Measurements from ENCODE around the gene SLC27A3. TPM values are rescaled to one million over a fixed set of nuclear protein-coding genes. Genes with fewer than 3 reads are reported as not detected.

Gene SLC27A3
- total and polyA plus RNA-seq, 10 of the 15 experiments (the other 5 are each of a cell fraction or from before 2014, with no cell fraction given), result 2.6 to 18.1 (median 8.3) TPM

DNA sequence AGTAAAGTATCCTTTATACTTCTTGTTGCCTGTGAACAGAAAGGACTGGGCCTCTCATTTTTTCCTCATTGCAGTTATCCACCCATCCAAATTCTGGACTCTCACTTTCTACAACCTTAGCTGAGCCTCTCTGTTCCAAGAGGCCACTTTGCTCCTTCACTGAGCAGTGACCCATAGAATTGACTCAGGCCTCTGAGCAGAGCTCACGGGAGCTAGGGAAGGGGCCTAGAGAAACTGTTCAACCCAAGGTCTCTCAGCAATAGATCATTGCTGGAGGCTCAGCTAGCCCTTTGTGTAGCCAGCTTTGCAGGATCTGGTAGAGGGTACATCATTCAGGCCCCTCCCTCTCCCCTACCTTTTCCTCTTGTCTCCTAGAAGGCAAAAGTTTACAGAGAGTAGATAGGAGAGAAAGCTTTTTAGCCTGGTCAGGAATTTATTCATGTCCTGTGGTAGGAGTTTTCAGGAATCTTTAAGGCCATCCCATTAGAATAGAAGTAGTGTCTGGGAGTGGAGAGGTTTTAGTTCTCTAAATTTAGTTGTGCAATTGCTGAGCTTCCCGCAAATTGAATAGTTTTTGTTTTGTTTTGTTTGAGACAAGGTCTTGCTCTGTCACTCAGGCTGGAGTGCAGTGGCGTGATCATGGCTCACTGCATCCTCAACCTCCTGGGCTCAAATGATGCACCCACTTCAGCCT lies 40.7 kb upstream of the SLC27A3 start (continued):
- no peak for TF ChIP-seq ZNF217 (IDR thresholded peaks at IDR 0.05)
- 0 out of 2 replicates have a peak, but pooled peaks have one; percentile 48 for TF ChIP-seq PAX5 (IDR thresholded peaks at IDR 0.05; ENCODE audit: borderline replicate concordance, low read depth, low read length)
- TF ChIP-seq YY1 (IDR thresholded peaks at IDR 0.05; ENCODE audit: low read depth, low read length), result 0 out of 2 replicates have a peak, but pooled peaks have one; percentile 9
- no peak for TF ChIP-seq CEBPB (IDR thresholded peaks at IDR 0.05; ENCODE audit: borderline replicate concordance in 1 of 2, low read depth in 2 of 2, low read length in 2 of 2)
- 0 out of 2 replicates have a peak, but pooled peaks have one; percentile 30 for TF ChIP-seq HDGF (IDR thresholded peaks at IDR 0.05)
- 0 out of 2 replicates have a peak, but pooled peaks have one; percentile 22 for TF ChIP-seq JUNB (IDR thresholded peaks at IDR 0.05)

DNA sequence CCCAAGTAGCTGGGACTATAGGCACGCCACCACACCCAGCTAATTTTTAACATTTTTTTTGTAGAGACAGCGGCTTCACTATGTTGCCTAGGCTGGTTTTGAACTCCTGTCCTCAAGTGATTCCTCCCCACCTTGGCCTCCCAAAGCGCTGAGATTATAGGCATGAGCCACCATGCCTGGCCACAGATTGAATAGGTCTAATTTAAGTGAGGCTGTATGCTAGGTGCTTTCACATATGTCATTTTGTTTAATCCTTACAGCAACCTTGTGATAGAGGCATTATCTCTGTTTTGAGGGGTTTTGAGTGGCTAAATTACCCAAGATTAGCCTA lies 40.2 kb upstream of the SLC27A3 start:
- peaks cover 0 to 10% of the 10 kb centered on the region in 2 experiments; a peak in 1 of 4 replicates for H3K36me3 ChIP-seq (ENCODE audit: control insufficient read depth in 2 of 2, insufficient read depth in 2 of 2, low read length in 1 of 2)
- intact Hi-C loops (cut with micrococcal nuclease; ENCODE audit: unreplicated experiment) (no loop called here), in situ Hi-C loops (cut with MboI) (no loop called here)
- POLR2A ChIA-PET, result interaction anchor here (1.0 to 8.7 kb wide), 3 partner anchors 8 to 101 kb away, joined by 3 to 184 read pairs (median 4); no protein-coding TSS in a partner anchor
- RAD21 ChIA-PET (ENCODE audit: unreplicated experiment), result interaction anchor here (0.8 to 8.5 kb wide), 6 partner anchors 8 to 199 kb away, joined by 3 to 139 read pairs (median 3); partner anchors contain the start of genes S100A2 and S100A6
- WGBS (ENCODE audit: insufficient coverage, insufficient replicate concordance, low lambda C conversion rate, missing lambda C conversion rate), result 60% methylated on average over 3 of the region's 3 CpGs
- SMC1A ChIA-PET (ENCODE audit: uncharacterized antibody, unreplicated experiment), result interaction anchor here (0.9 to 10.3 kb wide), 12 partner anchors 8 to 252 kb away, joined by 3 to 144 read pairs (median 4); partner anchors contain the start of gene CHTOP
- no peaks in the 10 kb centered on the region; the same call in 2 of the 3 replicates for H3K9me3 ChIP-seq (replicated peaks; ENCODE audit: control insufficient read depth, insufficient read depth, low read length)
- no peaks in the 10 kb centered on the region for H4K20me1 ChIP-seq (ENCODE audit: control insufficient read depth, insufficient read depth)
- peaks cover 33% of the 10 kb centered on the region for H3K4me1 ChIP-seq (ENCODE audit: control insufficient read depth, insufficient read depth, low read length)
- ATAC-seq, result no peak
- H3K4me2 ChIP-seq (ENCODE audit: control insufficient read depth, insufficient read depth), result peak overlapping the region; percentile 65
- no peak for DNase-seq (ENCODE audit: low read depth, low spot score)
- peak overlapping the region; percentile 21; the same call in 1 of the 2 replicates for H3K9ac ChIP-seq (ENCODE audit: control insufficient read depth, insufficient read depth, low read length)
- BruUV-seq (replicated peaks), result TSS peak; percentile 22
- H3K4me3 ChIP-seq, result no peak overlapping the region
- CTCF ChIA-PET, result interaction anchor here (0.7 to 7.0 kb wide), 9 partner anchors 8 to 163 kb away, joined by 3 to 63 read pairs (median 3); partner anchors contain the start of gene NPR1
- no peaks in the 10 kb centered on the region for H3K27me3 ChIP-seq (replicated peaks in 1 of 2; ENCODE audit: control insufficient read depth in 2 of 2, insufficient read depth in 2 of 2, low read length in 1 of 2)
- no peak overlapping the region for H2AFZ ChIP-seq (ENCODE audit: control insufficient read depth, low read depth, low read length)
- peaks cover 23% of the 10 kb centered on the region for H3K79me2 ChIP-seq (ENCODE audit: control insufficient read depth, insufficient read depth, low read length)
- no peak for FAIRE-seq
- H3K27ac ChIP-seq (ENCODE audit: control insufficient read depth, insufficient read depth), result peak overlapping the region; percentile 82
- TF ChIP-seq HDAC6 (IDR thresholded peaks at IDR 0.05; ENCODE audit: unreplicated experiment) (no peak), YBX1 (IDR thresholded peaks at IDR 0.05) (no peak), POU2F2 (IDR thresholded peaks at IDR 0.05; ENCODE audit: borderline replicate concordance, low read depth, low read length) (no peak), NFIC (IDR thresholded peaks at IDR 0.05; ENCODE audit: low read depth, low read length) (0 out of 2 replicates have a peak, but pooled peaks have one; percentile 13), DPF2 (IDR thresholded peaks at IDR 0.05) (0 out of 2 replicates have a peak, but pooled peaks have one; percentile 6), YY1 (IDR thresholded peaks at IDR 0.05; ENCODE audit: low read depth, low read length) (no peak), LARP7 (IDR thresholded peaks at IDR 0.05) (no peak; the same call in 1 of the 2 replicates), FOXK2 (IDR thresholded peaks at IDR 0.05) (no peak), ZNF274 (IDR thresholded peaks at IDR 0.05; ENCODE audit: insufficient read depth, insufficient read length) (no peak), EP300 (IDR thresholded peaks at IDR 0.05; ENCODE audit: borderline replicate concordance in 1 of 2, control insufficient read depth in 1 of 2, low read depth in 2 of 2, low read length in 2 of 2) (no peak), EED (IDR thresholded peaks at IDR 0.05; ENCODE audit: low read depth) (no peak), SMAD1 (IDR thresholded peaks at IDR 0.05; ENCODE audit: low read depth, partially characterized antibody) (no peak), SMARCA5 (IDR thresholded peaks at IDR 0.05) (peak; percentile 64)
- TF ChIP-seq, protein P1, sequence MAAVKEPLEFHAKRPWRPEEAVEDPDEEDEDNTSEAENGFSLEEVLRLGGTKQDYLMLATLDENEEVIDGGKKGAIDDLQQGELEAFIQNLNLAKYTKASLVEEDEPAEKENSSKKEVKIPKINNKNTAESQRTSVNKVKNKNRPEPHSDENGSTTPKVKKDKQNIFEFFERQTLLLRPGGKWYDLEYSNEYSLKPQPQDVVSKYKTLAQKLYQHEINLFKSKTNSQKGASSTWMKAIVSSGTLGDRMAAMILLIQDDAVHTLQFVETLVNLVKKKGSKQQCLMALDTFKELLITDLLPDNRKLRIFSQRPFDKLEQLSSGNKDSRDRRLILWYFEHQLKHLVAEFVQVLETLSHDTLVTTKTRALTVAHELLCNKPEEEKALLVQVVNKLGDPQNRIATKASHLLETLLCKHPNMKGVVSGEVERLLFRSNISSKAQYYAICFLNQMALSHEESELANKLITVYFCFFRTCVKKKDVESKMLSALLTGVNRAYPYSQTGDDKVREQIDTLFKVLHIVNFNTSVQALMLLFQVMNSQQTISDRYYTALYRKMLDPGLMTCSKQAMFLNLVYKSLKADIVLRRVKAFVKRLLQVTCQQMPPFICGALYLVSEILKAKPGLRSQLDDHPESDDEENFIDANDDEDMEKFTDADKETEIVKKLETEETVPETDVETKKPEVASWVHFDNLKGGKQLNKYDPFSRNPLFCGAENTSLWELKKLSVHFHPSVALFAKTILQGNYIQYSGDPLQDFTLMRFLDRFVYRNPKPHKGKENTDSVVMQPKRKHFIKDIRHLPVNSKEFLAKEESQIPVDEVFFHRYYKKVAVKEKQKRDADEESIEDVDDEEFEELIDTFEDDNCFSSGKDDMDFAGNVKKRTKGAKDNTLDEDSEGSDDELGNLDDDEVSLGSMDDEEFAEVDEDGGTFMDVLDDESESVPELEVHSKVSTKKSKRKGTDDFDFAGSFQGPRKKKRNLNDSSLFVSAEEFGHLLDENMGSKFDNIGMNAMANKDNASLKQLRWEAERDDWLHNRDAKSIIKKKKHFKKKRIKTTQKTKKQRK (IDR thresholded peaks at IDR 0.05; ENCODE audit: low read depth, low read length), result no peak

Measured in GM12878 (cell line).